GM06990 (cell line): ENCODE data around the gene OXCT2.

Source experiments
- DNase-seq: peaks from one replicate; pipeline ENCODE4 v3.0.0-alpha.2; 2011; ENCODE audit not compliant: insufficient read length; ENCODE audit errors: extremely low read depth
- H3K27me3 ChIP-seq: replicated peaks from 2 replicates; pipeline ENCODE4 v1.6.0; 2011; ENCODE audit warnings: low read length; ENCODE audit not compliant: control insufficient read depth, insufficient read depth
- H3K36me3 ChIP-seq: 2 replicates; pipeline ENCODE4 v1.5.1; 2011; ENCODE audit warnings: low read length; ENCODE audit not compliant: control insufficient read depth, insufficient read depth
- H3K4me3 ChIP-seq: replicated peaks from 2 replicates; pipeline ENCODE4 v1.5.1; 2011; ENCODE audit warnings: low read depth, mild to moderate bottlenecking, control low read depth, low read length
- TF ChIP-seq, protein P1 (sequence below): IDR thresholded peaks from 2 replicates; pipeline ENCODE4 v1.5.1; 2011; ENCODE audit warnings: low read length, control low read depth, mild to moderate bottlenecking, inconsistent platforms; ENCODE audit not compliant: insufficient read depth, poor library complexity, severe bottlenecking

Gene OXCT2

DNA sequence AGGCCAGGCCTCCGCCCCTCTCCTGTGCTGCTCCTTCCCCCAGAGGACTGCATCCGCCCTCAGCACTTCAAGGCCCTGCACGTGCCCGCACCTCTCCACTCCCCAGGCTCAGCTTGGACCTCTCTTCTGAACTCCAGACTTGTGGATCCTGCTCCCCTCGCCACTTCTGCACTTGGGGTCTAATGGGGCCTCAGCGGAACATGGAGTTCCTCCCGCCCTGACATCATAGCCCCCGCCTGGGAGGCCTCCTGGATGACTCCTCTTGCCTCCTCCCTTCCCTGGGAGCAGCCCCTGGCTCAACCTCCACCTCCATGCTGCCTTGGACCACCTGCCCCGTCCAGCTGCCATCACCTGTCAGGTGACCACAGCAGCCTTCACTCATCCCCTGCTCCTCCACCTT, 10.1 kb downstream of the OXCT2 start:
- no peaks in the 10 kb centered on the region for H3K27me3 ChIP-seq
- TF ChIP-seq, protein P1, sequence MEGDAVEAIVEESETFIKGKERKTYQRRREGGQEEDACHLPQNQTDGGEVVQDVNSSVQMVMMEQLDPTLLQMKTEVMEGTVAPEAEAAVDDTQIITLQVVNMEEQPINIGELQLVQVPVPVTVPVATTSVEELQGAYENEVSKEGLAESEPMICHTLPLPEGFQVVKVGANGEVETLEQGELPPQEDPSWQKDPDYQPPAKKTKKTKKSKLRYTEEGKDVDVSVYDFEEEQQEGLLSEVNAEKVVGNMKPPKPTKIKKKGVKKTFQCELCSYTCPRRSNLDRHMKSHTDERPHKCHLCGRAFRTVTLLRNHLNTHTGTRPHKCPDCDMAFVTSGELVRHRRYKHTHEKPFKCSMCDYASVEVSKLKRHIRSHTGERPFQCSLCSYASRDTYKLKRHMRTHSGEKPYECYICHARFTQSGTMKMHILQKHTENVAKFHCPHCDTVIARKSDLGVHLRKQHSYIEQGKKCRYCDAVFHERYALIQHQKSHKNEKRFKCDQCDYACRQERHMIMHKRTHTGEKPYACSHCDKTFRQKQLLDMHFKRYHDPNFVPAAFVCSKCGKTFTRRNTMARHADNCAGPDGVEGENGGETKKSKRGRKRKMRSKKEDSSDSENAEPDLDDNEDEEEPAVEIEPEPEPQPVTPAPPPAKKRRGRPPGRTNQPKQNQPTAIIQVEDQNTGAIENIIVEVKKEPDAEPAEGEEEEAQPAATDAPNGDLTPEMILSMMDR, result no peak
- no peak for DNase-seq
- H3K36me3 ChIP-seq, result peaks cover 7% of the 10 kb centered on the region
- H3K4me3 ChIP-seq, result no peak overlapping the region

DNA sequence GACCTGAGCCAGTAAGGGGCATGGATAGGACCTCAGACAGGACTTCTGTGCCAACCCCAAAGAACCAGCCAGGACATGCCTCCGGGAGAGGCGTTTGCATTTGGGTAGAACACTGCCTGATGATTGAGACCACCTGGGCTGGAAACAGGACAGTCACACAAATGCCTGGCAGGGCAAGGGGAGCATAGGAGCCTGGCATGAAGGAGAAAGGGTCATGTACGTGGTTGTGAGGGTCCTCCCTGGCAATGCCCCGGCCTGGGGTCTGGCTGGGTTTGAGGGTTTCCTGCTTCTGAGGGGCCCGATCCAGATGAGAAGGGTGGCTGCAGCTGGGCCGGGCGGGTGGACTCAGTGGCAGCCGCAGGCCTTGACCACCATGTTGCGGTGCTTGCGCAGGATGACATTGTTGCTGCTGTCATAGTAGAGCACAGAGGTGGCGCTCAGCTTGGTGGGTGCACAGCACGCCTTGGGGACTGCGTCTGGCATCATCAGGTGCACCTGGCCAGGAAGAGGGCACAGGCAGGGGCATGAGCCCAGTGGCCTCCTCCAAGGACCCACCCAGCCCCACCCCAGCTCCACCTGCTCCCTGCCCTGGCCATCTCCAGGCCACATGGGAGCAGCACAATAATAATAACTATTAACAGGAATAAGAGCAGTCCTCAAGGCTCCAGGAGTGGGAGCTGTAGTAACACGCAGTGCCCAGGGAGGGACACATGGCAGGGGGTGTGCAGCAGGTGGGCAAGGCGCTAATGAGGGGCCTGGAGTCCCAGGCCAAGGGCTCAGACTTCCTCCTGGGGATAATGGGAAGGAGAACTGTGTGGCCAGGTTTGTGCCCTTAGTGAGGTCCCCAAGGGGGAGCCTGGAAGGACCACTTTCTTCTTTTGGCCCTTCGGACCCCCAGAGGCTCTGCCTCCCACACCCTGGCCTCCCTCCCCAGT, 10.8 kb downstream of the OXCT2 start:
- Histone ChIP-seq H3K4me3 (no peak overlapping the region), H3K27me3 (no peaks in the 10 kb centered on the region), H3K36me3 (peaks cover 14% of the 10 kb centered on the region)
- no peak for DNase-seq
- TF ChIP-seq, protein P1, result no peak

DNA sequence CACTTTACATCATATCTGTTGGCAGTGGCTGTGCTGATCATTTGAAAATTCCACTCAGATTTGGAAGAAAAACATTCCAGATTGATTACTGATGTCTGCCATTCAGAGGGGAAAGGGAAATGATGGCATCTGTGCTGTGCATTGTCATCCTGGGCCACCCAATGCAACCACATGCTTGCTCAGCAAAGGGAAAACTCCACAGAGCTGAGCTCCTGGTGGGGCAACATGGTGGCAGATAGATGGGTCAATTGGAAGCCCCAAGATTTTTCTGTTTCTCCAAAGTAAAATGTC, 11.8 kb downstream of the OXCT2 start:
- Histone ChIP-seq H3K27me3 (no peaks in the 10 kb centered on the region), H3K36me3 (peaks cover 21% of the 10 kb centered on the region), H3K4me3 (no peak overlapping the region)
- TF ChIP-seq, protein P1, result no peak
- DNase-seq, result no peak

DNA sequence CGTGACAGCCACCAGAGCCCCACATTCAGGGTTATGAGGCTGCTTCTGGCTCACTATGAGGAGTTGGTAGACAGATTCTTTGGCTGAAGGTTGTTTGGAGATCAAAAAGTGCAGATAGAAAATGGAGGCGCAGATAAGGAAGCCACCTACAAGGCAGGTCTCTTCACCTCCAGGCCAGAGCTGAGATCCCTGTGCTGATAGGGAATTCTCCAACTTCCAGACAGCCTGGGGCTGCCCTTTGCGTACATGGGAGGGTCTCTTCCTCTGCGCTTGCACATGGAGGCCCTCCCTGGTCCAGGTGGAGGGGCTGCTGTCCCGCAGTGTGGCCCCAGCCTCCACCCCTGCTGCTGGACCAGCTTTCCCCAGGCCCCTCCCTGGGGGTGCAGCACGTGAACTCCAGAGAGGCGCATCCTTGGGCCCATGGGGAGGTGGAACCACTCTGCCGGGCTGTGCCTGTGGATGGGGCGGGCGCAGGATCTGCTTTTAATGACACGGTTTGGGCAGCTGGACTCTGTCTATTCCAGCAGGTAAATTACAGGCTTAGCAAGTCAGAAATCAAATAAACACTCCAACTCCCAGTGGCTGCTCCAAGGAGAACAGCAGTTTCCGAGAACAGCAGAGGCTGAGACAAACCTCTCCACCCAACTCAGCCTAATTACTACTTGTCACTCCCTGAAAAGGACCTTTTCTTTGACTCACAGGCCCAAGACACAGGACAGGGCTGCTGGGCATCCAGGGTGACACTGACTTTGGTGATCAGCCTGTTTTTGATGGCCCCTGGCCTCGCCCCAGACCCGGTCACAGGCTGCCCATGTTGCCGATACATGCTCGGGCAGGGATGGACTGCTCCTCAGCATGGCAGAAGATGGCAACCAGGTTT, 12.4 kb downstream of the OXCT2 start:
- DNase-seq, result no peak
- peaks cover 21% of the 10 kb centered on the region for H3K36me3 ChIP-seq
- TF ChIP-seq, protein P1, result no peak
- H3K27me3 ChIP-seq, result no peaks in the 10 kb centered on the region
- H3K4me3 ChIP-seq, result no peak overlapping the region

DNA sequence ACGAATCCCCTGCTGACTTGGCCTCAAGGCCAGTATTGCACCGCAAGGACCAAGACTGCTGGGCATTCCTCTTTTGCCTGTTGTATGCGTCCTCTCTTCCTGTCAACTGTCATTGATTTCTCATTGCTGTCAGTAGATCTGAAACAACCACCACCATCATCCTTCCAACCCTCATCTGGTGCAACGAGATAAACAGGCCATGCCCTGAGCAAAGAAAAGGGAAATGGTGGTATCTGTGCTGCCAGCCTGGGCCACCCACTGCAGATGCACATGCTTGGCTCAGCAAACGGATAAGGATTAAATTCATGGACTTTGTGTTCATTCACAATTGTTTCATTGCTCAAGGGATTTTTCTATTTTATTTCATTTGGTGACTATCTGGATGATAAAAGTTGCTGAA, 13.6 kb downstream of the OXCT2 start:
- TF ChIP-seq, protein P1, result no peak

More for the DNA sequence above, 13.6 kb downstream of the OXCT2 start:
- Histone ChIP-seq H3K4me3 (no peak overlapping the region), H3K36me3 (peaks cover 30% of the 10 kb centered on the region), H3K27me3 (no peaks in the 10 kb centered on the region)
- DNase-seq, result no peak
